ENCODE data around the gene FAM204A. TPM values are rescaled to one million over a fixed set of nuclear protein-coding genes. Genes with fewer than 3 reads are reported as not detected.
A peak's percentile ranks its signal among the peaks of the same experiment; 100 is the strongest.

FAM204A gene
- total RNA-seq, 8 experiments from 2014 or later: 53.6 to 88.1 (median 60.1) TPM

GRCh38 chr10:118271671-118272070, 70.5 kb downstream of the FAM204A start:
- H3K4me1 ChIP-seq (replicated peaks in 1 of 2): peaks cover under 1 to 7% of the 10 kb centered on the region in 2 donors
- in situ Hi-C loops (cut with MboI; ENCODE audit: low pct_unique_long_range_greater_than_20kb in 2 of 9, low sequenced_read_pairs in 9 of 9, unreplicated experiment in 9 of 9): no loop called here
- no peak overlapping the region for H3K27ac ChIP-seq
- 0 to 40% (median 17%) methylated on average over 1 to 5 of the region's 5 CpGs; no CpG with 5 or more reads in 2 of the 10 experiments for WGBS, 10 experiments
- peak overlapping the region in 3 of 5 donors; percentile 2 to 9 (median 3) for H3K4me3 ChIP-seq
- ATAC-seq (replicated peaks in 6 of 8): peak in 5 of 8 experiments; percentile 6 to 48 (median 28)

- WGBS, 10 experiments: 7 to 100% (median 27%) methylated on average over 1 to 3 of the region's 4 CpGs
- H3K4me1 ChIP-seq (replicated peaks in 1 of 2): peaks cover 0 to 2% of the 10 kb centered on the region in 2 donors
- in situ Hi-C loops (cut with MboI; ENCODE audit: low pct_unique_long_range_greater_than_20kb in 2 of 9, low sequenced_read_pairs in 9 of 9, unreplicated experiment in 9 of 9): no loop called here
- ATAC-seq (replicated peaks in 6 of 8): peak in 6 of 8 experiments; percentile 32 to 88 (median 74)
- no peak overlapping the region for H3K27ac ChIP-seq
- H3K4me3 ChIP-seq: no peak overlapping the region
Observed at GRCh38 chr10:118266098-118266748, 75.9 kb downstream of the FAM204A start.

- Histone ChIP-seq H3K4me1 (replicated peaks in 1 of 2) (peaks cover 0 to 2% of the 10 kb centered on the region in 2 donors), H3K4me3 (no peak overlapping the region), H3K27ac (no peak overlapping the region)
- ATAC-seq (replicated peaks in 6 of 8): no peak
- 31 to 81% (median 63%) methylated on average over 2 to 11 of the region's 11 CpGs; no CpG with 5 or more reads in 1 of the 10 experiments for WGBS, 10 experiments
- in situ Hi-C loops (cut with MboI; ENCODE audit: low pct_unique_long_range_greater_than_20kb in 2 of 9, low sequenced_read_pairs in 9 of 9, unreplicated experiment in 9 of 9): no loop called here
Observed at GRCh38 chr10:118264838-118265470, 77.2 kb downstream of the FAM204A start.

GRCh38 chr10:118264252-118264651, 77.9 kb downstream of the FAM204A start:
- Histone ChIP-seq H3K4me3 (no peak overlapping the region), H3K27ac (no peak overlapping the region), H3K4me1 (replicated peaks in 1 of 2) (peaks cover 0 to 2% of the 10 kb centered on the region in 2 donors)
- no peak for ATAC-seq (replicated peaks in 6 of 8)
- in situ Hi-C loops (cut with MboI; ENCODE audit: low pct_unique_long_range_greater_than_20kb in 2 of 9, low sequenced_read_pairs in 9 of 9, unreplicated experiment in 9 of 9): no loop called here

GRCh38 chr10:118262538-118262937, 79.6 kb downstream of the FAM204A start:
- Histone ChIP-seq H3K27ac (no peak overlapping the region), H3K4me1 (replicated peaks in 1 of 2) (peaks cover 0 to 5% of the 10 kb centered on the region in 2 donors), H3K4me3 (no peak overlapping the region)
- in situ Hi-C loops (cut with MboI; ENCODE audit: low pct_unique_long_range_greater_than_20kb in 2 of 9, low sequenced_read_pairs in 9 of 9, unreplicated experiment in 9 of 9): no loop called here
- ATAC-seq (replicated peaks in 6 of 8): peak in 3 of 8 experiments; percentile 50 to 86 (median 62)
- WGBS, 10 experiments: 0 to 100% (median 50%) methylated on average over 1 to 3 of the region's 3 CpGs; no CpG with 5 or more reads in 3 of the 10 experiments

GRCh38 chr10:118259288-118259906, 82.7 kb downstream of the FAM204A start:
- in situ Hi-C loops (cut with MboI; ENCODE audit: low pct_unique_long_range_greater_than_20kb in 2 of 9, low sequenced_read_pairs in 9 of 9, unreplicated experiment in 9 of 9): loop anchor here in 1 of 9 experiments (10.0 kb wide), 1 partner anchor 715 kb away; the partner anchor contains the start of gene EMX2
- 0 to 41% (median 11%) methylated on average over 1 to 4 of the region's 4 CpGs; no CpG with 5 or more reads in 1 of the 10 experiments for WGBS, 10 experiments

GRCh38 chr10:118258285-118258684, 83.8 kb downstream of the FAM204A start:
- WGBS, 10 experiments: 42 to 92% (median 68%) methylated on average over 2 to 3 of the region's 3 CpGs; no CpG with 5 or more reads in 2 of the 10 experiments
- H3K27ac ChIP-seq: no peak overlapping the region
- no peak overlapping the region for H3K4me3 ChIP-seq
- no peak for ATAC-seq (replicated peaks in 6 of 8)
- in situ Hi-C loops (cut with MboI; ENCODE audit: low pct_unique_long_range_greater_than_20kb in 2 of 9, low sequenced_read_pairs in 9 of 9, unreplicated experiment in 9 of 9): loop anchor here in 1 of 9 experiments (10.0 kb wide), 1 partner anchor 713 kb away; the partner anchor contains the start of gene EMX2
- H3K4me1 ChIP-seq (replicated peaks in 1 of 2): peaks cover 3 to 10% of the 10 kb centered on the region in 2 donors

More at GRCh38 chr10:118259288-118259906, 82.7 kb downstream of the FAM204A start:
- H3K27ac ChIP-seq: no peak overlapping the region
- H3K4me1 ChIP-seq (replicated peaks in 1 of 2): peaks cover 3 to 10% of the 10 kb centered on the region in 2 donors
- ATAC-seq (replicated peaks in 6 of 8): peak in 4 of 8 experiments; percentile 36 to 64 (median 54)
- no peak overlapping the region for H3K4me3 ChIP-seq

GRCh38 chr10:118256825-118257570, 85.1 kb downstream of the FAM204A start:
- Histone ChIP-seq H3K27ac (no peak overlapping the region), H3K4me1 (replicated peaks in 1 of 2) (peaks cover 3 to 10% of the 10 kb centered on the region in 2 donors), H3K4me3 (no peak overlapping the region)
- ATAC-seq (replicated peaks in 6 of 8): peak in 1 of 8 experiments; percentile 40
- WGBS, 10 experiments: 35 to 100% (median 62%) methylated on average over 2 to 7 of the region's 7 CpGs
- in situ Hi-C loops (cut with MboI; ENCODE audit: low pct_unique_long_range_greater_than_20kb in 2 of 9, low sequenced_read_pairs in 9 of 9, unreplicated experiment in 9 of 9): loop anchor here in 1 of 9 experiments (10.0 kb wide), 1 partner anchor 712 kb away; the partner anchor contains the start of gene EMX2

GRCh38 chr10:118256209-118256608, 85.9 kb downstream of the FAM204A start:
- Histone ChIP-seq H3K4me3 (no peak overlapping the region), H3K27ac (no peak overlapping the region), H3K4me1 (replicated peaks in 1 of 2) (peaks cover 3 to 10% of the 10 kb centered on the region in 2 donors)
- in situ Hi-C loops (cut with MboI; ENCODE audit: low pct_unique_long_range_greater_than_20kb in 2 of 9, low sequenced_read_pairs in 9 of 9, unreplicated experiment in 9 of 9): loop anchor here in 1 of 9 experiments (10.0 kb wide), 1 partner anchor 711 kb away; the partner anchor contains the start of gene EMX2
- 57 to 100% (median 90%) methylated on average over 1 to 5 of the region's 5 CpGs; no CpG with 5 or more reads in 1 of the 10 experiments for WGBS, 10 experiments
- no peak for ATAC-seq (replicated peaks in 6 of 8)

- no peak overlapping the region for H3K27ac ChIP-seq
- in situ Hi-C loops (cut with MboI; ENCODE audit: low pct_unique_long_range_greater_than_20kb in 2 of 9, low sequenced_read_pairs in 9 of 9, unreplicated experiment in 9 of 9): loop anchor here in 1 of 9 experiments (10.0 kb wide), 1 partner anchor 711 kb away; the partner anchor contains the start of gene EMX2
- ATAC-seq (replicated peaks in 6 of 8): no peak
- no peak overlapping the region for H3K4me3 ChIP-seq
- WGBS, 10 experiments: 67 to 100% (median 87%) methylated on average over 2 to 8 of the region's 8 CpGs; no CpG with 5 or more reads in 1 of the 10 experiments
- H3K4me1 ChIP-seq (replicated peaks in 1 of 2): peaks cover 3 to 10% of the 10 kb centered on the region in 2 donors
Observed at GRCh38 chr10:118255355-118255754, 86.8 kb downstream of the FAM204A start.

- peak in 2 of 8 experiments; percentile 54 to 78 for ATAC-seq (replicated peaks in 6 of 8)
- no peak overlapping the region for H3K27ac ChIP-seq
- in situ Hi-C loops (cut with MboI; ENCODE audit: low pct_unique_long_range_greater_than_20kb in 2 of 9, low sequenced_read_pairs in 9 of 9, unreplicated experiment in 9 of 9): loop anchor here in 1 of 9 experiments (10.0 kb wide), 1 partner anchor 710 kb away; the partner anchor contains the start of gene EMX2
- peaks cover 3 to 10% of the 10 kb centered on the region in 2 donors for H3K4me1 ChIP-seq (replicated peaks in 1 of 2)
- WGBS, 10 experiments: 0 to 100% (median 75%) methylated on average over 1 to 4 of the region's 4 CpGs; no CpG with 5 or more reads in 6 of the 10 experiments
- no peak overlapping the region for H3K4me3 ChIP-seq
Observed at GRCh38 chr10:118254654-118255053, 87.5 kb downstream of the FAM204A start.

GRCh38 chr10:118253397-118253796, 88.7 kb downstream of the FAM204A start:
- Histone ChIP-seq H3K4me3 (no peak overlapping the region), H3K4me1 (replicated peaks in 1 of 2) (peaks cover 3 to 10% of the 10 kb centered on the region in 2 donors), H3K27ac (no peak overlapping the region)
- 0 to 83% (median 70%) methylated on average over 1 to 7 of the region's 7 CpGs for WGBS, 10 experiments
- no peak for ATAC-seq (replicated peaks in 6 of 8)
- in situ Hi-C loops (cut with MboI; ENCODE audit: low pct_unique_long_range_greater_than_20kb in 2 of 9, low sequenced_read_pairs in 9 of 9, unreplicated experiment in 9 of 9): loop anchor here in 1 of 9 experiments (10.0 kb wide), 1 partner anchor 709 kb away; the partner anchor contains the start of gene EMX2
